WI38 (cell line): ENCODE results near the gene AGBL4.
"Not testable (repeated sequence)": the region's sequence is repeated elsewhere in the genome, so short reads cannot be mapped to it uniquely, and the experiment has no call there.

ENCODE experiments used
- H3K4me3 ChIP-seq: 2 replicates; pipeline ENCODE4 v1.5.1; 2011; ENCODE audit warnings: low read depth, mild to moderate bottlenecking, control low read depth, low read length
- CTCF ChIP-seq: IDR thresholded peaks from 2 replicates; pipeline ENCODE4 v1.5.1; 2012; ENCODE audit warnings: low read depth, mild to moderate bottlenecking, control low read depth, low read length

AGBL4 gene

DNA sequence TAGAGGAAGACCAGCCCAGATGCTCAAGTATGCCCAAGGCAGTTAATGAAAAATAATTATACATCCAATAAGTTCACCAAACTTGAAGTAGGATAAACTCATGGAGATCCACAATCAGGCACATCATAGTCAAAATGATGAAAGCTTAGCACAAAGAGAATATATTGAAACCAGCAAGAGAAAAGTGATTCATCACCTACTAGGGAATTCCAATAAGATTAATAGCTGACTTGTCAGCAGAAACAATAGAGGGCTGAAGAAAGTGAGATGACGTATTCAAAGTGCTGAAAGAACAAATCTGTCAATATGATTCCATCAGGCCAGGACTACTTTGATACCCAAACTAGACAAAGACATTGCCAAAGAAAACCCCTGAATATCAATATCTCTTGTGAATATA is 995.4 kb downstream of the AGBL4 start:
- TF ChIP-seq CTCF = no peak

GRCh38 chr1:49026230-49026811 is 997.4 kb downstream of the AGBL4 start:
- no peak overlapping the region for H3K4me3 ChIP-seq
- TF ChIP-seq CTCF = no peak

More for the DNA sequence above, 995.4 kb downstream of the AGBL4 start:
- no peak overlapping the region for H3K4me3 ChIP-seq

DNA sequence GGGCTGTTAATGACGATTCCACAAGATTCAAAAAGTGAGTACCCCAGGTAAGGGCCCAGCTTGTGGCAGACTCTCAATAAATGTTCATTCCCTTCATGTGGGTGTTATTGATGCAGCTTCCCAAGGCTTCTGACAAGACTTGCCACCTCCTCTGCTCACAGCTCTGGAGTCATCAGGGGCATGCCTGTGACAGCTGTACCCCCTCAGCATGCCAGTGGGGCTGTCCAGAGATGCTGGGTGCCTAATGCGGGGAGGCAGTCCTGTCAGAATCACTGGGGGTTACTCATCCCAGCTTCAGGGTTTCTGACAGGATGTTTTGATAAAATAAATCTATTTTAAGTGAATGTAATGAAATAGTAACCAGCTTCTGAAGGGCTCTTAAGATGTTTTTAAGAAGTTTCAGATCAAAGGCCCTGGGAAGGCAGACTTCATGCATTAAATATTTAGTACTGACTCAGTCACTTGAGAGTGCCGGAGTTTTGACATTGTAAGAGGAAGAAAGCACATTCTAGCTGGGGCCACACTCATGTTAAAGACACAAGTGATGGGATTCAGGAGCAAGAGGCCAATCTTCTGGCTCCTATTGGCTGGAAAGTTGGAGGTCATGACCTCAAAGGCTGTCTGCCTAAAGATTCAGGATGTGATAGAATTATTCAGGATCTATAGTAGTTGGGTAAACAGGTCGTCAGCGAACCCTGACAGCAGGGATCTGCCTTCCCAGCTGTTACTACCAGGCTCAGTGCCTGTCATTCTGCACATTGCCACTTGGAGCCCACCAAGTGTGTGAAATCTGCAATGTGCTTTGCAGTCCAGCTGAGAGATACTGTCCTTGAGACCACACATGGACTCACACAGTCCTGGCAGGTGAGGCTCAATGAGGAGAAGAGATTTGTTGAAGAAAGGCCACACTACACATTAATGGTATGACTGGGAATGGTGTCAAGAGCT is 1007.5 kb downstream of the AGBL4 start:
- TF ChIP-seq CTCF = no peak

DNA sequence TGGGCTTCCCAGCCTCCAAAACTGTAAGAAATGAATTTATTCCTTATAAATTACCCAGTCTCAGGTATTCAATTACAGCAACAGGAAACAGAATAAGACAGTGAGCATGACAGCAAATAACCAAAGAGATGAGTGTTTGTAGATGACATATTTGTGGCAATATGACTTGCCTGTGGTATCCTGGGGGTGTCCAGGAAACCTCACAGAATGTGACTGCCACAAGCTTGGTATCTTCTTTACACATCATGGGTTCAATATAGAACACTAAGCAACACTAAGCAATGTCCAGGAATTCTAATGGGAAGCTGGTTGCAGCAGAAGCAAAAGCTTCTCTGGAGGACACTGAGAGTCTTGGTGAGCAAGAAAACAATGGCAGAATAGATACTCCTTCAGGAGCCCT is 1010.7 kb downstream of the AGBL4 start:
- no peak for TF ChIP-seq CTCF
- H3K4me3 ChIP-seq = no peak overlapping the region

More for the DNA sequence above, 1007.5 kb downstream of the AGBL4 start:
- H3K4me3 ChIP-seq = no peak overlapping the region

DNA sequence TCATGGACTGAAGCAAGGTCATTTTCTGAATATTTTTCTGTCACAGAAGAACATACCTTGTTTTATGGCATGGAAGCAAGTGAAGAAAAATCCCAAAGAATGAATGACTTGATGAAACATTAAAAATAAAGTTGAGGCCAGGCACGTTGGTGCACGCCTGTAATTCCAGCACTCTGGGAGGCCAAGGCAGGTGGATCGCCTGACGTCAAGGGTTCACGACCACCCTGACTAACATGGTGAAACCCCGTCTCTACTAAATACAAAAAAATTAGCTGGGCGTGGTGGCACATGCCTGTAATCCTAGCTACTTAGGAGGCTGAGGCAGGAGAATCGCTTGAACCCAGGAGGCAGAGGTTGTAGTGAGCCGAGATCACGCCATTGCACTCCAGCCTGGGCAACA is 1020.8 kb downstream of the AGBL4 start:
- H3K4me3 ChIP-seq = not testable (repeated sequence)

GRCh38 chr1:48999321-48999720 is 1024.4 kb downstream of the AGBL4 start:
- no peak for TF ChIP-seq CTCF
- no peak overlapping the region for H3K4me3 ChIP-seq

DNA sequence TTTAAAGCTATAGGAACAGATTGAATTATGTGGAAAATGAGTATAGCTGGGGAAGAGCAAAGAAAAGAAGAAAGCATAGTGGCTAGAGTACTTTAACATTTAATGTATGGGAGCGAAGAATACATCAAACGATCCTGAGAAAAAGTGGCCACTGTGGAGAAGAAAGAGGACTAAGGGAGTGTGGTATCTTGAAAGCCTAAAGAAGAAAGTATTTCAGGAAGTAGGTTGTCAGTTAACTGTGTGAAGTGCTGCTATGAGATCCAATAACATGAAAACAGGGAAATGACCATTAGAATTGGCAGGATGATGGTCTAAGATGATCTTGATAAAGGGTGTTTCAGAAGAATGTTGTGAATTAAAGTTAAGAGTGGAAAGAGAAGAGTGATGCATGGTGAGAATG is 1027.4 kb downstream of the AGBL4 start:
- H3K4me3 ChIP-seq = no peak overlapping the region
- TF ChIP-seq CTCF = no peak
